GM19328 (cell line): ENCODE measurements around the gene STAB2.

Experiments used
- ATAC-seq: cut with Tn5 transposase; IDR thresholded peaks from one replicate; pipeline ENCODE4 v1.9.1; 2021; ENCODE audit warnings: mild to moderate bottlenecking, moderate library complexity; ENCODE audit not compliant: unreplicated experiment

STAB2 gene

GRCh38 chr12:103773109-103773910, 186.2 kb downstream of the STAB2 start:
- ATAC-seq = no peak

GRCh38 chr12:103774977-103775560, 188.0 kb downstream of the STAB2 start:
- no peak for ATAC-seq

DNA sequence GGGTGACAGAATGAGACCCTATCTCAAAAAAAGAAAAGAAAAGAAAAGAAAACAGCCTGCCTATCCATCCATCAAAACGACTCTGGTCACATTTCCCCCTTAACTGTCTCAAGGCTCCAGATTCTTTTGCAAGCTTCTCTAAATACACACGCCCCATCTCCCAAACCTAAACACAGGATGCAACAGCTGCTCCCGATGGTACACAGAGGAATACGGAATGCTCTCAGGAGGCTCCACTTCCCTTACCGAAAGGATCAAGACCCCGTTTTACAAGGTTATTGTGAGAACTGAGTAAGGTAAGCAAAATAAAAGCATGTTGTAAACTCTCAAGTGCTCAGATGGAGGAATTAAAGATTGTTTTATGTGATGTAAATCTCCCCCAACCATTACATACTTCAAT, 191.7 kb downstream of the STAB2 start:
- no peak for ATAC-seq

GRCh38 chr12:103779410-103780092, 192.5 kb downstream of the STAB2 start:
- no peak for ATAC-seq

GRCh38 chr12:103780093-103780440, 193.0 kb downstream of the STAB2 start:
- no peak for ATAC-seq

DNA sequence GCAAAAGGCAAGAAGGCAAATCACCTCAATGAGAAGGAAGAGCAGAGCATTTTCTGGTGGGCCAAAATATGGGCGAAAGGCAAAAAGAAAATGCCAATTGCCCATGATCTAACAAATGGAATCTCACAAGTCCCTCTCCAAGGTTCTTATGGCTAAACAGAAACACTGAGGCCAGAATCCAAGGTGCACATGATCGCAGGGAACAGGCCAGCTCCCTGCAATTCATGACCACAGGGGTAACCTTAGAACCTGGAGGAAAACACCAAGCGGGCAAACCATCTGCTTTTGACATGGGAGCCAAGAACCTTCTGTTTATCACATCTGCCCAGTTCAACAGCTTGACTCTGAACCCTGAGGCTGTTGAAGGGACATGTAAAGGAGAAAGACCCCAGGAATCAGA, 193.9 kb downstream of the STAB2 start:
- ATAC-seq = no peak

- no peak for ATAC-seq
These were observed 195.3 kb downstream of the STAB2 start for GRCh38 chr12:103782399-103782798.

DNA sequence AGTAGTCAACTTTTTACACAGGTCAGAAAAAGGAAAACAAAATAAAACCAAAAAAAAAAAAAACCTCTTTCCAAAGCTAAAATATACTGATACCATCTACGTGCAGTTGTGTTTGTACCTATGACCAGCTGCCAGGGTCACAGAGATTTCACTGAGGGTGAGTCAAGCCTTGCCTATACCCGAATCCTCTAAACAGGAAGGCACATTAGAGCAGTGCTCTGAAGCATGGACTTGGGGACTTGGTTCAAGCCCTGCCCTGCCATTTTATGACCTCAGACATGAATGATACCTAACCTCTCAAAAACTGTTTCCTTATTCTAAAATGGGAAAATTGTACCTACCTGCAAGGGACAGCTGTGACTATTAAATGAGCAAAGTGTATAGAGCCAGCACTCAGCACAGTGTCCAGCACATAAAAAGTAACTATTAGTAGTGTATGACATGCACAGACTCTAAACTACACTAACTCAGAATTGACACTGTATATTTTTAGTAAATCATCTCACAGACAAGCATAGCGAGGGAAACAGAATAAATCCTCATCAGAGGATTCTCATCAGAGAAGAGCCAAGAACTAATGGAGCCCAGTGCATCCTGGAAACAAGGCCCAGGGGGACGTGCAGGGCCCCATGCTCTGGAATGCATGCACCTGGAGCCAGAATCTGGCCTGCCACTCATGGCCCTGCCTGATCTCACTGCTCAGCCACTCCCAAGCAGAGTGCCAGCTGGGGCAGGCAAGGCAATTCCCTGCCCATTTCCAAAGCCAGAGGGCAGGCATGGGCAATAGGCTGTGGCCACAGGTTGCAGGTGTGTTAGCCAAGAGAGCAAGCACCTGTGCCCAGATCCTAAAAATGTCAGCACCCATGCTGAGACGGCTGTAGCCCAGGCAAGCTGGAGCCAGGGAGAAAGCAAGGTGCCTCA, 196.9 kb downstream of the STAB2 start:
- ATAC-seq = no peak

GRCh38 chr12:103785243-103786031, 198.4 kb downstream of the STAB2 start:
- no peak for ATAC-seq

- ATAC-seq = no peak
These were observed 199.1 kb downstream of the STAB2 start for GRCh38 chr12:103786201-103786600.

- ATAC-seq = no peak
These were observed 204.4 kb downstream of the STAB2 start for GRCh38 chr12:103791350-103791920.

GRCh38 chr12:103793046-103793445, 206.0 kb downstream of the STAB2 start:
- ATAC-seq = no peak

DNA sequence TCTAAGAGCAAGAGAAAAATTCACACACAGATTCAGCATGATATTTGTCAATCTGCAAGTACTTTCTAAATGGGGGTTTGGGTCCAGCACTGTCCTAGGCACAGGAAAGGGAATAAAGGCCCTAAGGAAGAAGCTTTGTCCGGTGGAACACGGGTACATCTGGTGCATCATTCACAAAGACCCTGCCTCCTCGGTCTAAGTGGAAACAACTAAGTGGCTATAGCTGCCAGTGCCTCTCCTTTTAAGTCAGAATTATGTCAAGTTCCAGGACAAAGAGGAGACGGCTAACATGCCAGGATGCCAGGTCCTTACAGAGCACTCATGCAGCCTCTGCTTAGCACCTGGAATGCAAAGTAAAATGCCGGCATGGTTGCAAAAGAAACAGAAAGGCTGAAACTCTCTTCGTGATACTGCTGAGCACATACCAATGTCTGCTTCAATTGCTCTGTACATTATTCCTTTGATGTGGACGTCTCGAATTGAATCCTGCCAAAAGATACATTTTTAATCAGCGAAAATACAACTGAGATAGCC, 206.5 kb downstream of the STAB2 start:
- ATAC-seq = no peak

GRCh38 chr12:103794309-103795213, 207.5 kb downstream of the STAB2 start:
- ATAC-seq = no peak

- ATAC-seq = no peak
These were observed 211.5 kb downstream of the STAB2 start for GRCh38 chr12:103798586-103798985.

- ATAC-seq = no peak
These were observed 212.4 kb downstream of the STAB2 start for GRCh38 chr12:103799504-103799856.

DNA sequence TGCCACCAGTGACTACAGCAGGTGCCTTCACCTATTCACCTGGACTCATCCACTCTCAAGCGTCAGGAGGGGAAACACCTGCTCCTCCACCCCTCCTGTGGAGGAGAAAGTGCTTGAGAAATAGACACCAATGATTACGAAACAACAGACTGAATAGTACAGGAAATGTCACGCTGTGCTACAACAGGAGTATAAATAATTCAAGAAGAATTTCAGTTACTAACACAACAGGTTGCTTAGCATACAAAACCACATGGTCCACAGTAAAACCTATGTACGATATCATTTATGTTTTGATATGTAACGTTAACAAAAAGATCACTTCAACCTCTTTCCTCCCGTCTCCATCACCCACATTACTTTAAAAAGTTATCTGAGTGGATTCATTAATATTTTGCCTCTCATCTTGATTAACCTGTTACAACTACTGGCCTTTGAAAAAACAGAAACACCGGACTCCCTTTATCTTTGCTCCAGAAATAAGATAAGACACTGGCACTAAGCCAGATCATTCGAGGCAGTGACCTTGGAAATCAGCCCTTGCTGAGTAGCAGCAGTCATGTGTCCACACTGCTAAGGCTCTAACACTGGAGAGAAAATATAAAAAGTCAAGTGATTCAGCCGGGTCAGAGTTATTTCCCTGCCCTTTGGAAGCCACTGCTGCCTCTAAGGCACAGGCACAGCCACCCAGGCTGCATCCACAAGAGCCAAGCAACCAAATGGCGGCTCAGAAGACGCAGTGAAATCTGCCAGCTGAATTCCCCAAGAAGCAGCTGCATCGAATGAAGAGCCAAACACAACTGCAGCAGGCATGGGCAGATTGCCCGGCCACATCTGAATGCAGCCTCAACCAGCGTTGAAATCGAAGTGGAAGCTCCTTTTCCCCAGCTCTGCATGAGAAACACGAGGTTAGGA, 213.0 kb downstream of the STAB2 start:
- no peak for ATAC-seq
